ENCODE data around the gene NTN3. TPM values are rescaled to one million over a fixed set of nuclear protein-coding genes. Genes with fewer than 3 reads are reported as not detected.

Gene NTN3
- total RNA-seq, 3 donors from 2014 or later (not counting 1 experiment from before 2014, with no cell fraction given): not detected

DNA sequence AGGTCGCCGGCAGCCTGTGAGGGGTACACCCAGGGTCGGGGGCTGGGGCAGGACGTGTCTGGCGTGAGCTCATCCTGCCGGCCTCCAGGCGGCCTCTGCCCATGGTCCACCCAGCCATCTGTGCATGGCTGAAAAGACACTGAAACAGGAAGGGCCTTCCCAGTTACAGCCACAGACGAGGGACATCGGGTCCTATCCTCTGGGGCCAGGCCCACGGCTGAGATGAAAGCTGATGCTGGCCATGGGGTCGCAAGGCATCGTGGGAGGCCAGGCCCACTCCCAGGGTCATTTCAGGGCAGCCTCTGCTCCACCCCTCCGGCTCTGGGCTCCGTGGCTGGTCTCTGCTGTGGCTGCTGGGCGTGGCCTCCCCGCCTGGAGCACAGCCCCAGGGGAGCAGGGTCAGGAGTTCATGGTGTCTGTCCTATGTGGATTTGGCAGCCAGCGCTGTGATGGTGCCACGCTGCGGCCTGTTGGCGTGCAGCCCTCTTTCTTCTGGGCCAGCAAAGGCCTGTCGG lies 26.1 kb downstream of the NTN3 start:
- Mint-ChIP-seq H3K4me3 (no peak overlapping the region), H3K4me1 (peaks cover 0 to 4% of the 10 kb centered on the region in 2 donors)
- H3K36me3 ChIP-seq (ENCODE audit: control insufficient read depth, insufficient read depth, low read length): peaks cover 6% of the 10 kb centered on the region

DNA sequence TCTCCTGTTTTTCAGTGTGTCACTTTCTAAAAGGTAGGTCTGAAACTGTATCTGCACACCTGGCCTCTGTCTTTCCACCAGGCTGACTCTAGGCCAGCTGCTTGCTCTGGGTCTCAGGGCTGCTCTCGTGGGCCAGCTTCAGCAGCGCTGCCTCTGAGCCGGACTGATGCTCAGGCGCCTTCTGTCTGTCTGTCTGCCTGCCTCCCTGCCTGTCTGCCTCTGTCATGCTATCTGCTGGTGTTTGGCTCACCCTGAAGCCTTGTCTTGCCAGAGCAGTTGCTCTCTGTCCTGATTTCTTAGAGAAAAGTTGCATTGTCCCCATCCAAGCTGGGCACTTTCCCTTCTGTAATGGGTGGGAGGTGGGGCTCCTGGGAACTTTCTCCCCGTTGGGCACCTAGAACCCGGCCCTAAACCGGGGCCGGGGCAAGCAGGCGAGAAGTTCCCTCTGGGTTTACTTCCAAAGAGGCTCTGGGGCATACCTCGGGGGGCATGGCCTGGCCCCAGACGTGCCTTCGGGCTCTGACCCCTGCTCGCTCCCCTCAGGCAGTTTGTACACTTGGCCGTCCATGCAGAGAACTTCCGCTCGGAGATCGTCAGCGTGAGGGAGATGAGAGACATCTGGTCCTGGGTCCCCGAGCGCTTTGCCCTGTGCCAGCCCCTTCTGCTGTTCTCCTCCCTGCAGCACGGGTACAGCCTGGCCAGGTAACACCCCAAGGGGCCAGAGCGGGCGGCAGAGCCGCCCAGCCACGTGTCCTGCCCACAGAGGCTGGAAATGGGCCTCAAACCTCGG lies 26.8 kb downstream of the NTN3 start:
- H3K27me3 Mint-ChIP-seq (ENCODE audit: low read depth in 2 of 2): no peaks in the 10 kb centered on the region
- no peak for DNase-seq
- TF ChIP-seq CTCF (IDR thresholded peaks at IDR 0.05): no peak
- H3K27ac Mint-ChIP-seq: no peak overlapping the region
- no peaks in the 10 kb centered on the region for H3K9me3 Mint-ChIP-seq
- peaks cover 11% of the 10 kb centered on the region for H3K4me1 ChIP-seq (ENCODE audit: control insufficient read depth, insufficient read depth, low read length)
- intact Hi-C loops (cut with micrococcal nuclease): no loop called here
- H3K36me3 Mint-ChIP-seq: no peaks in the 10 kb centered on the region
- no peaks in the 10 kb centered on the region for H3K27me3 ChIP-seq (ENCODE audit: control insufficient read depth, insufficient read depth, low read length)
- H3K36me3 ChIP-seq (ENCODE audit: control insufficient read depth, insufficient read depth, low read length): peaks cover 6% of the 10 kb centered on the region
- H3K27ac ChIP-seq (ENCODE audit: low read length): no peak overlapping the region
- H3K4me1 Mint-ChIP-seq: peaks cover 0 to 4% of the 10 kb centered on the region in 2 donors
- ATAC-seq: no peak
- no peak overlapping the region for H3K4me3 Mint-ChIP-seq
- no peak overlapping the region for H3K4me3 ChIP-seq (ENCODE audit: low read length)
- 89% methylated on average over 26 of the region's 26 CpGs for WGBS (ENCODE audit: insufficient coverage)
- no peaks in the 10 kb centered on the region for H3K9me3 ChIP-seq (ENCODE audit: control insufficient read depth, insufficient read depth, low read length)

More for the DNA sequence above, 26.1 kb downstream of the NTN3 start:
- no peak overlapping the region for H3K4me3 ChIP-seq (ENCODE audit: low read length)
- intact Hi-C loops (cut with micrococcal nuclease): no loop called here
- H3K27me3 ChIP-seq (ENCODE audit: control insufficient read depth, insufficient read depth, low read length): no peaks in the 10 kb centered on the region
- ATAC-seq (no peak), DNase-seq (no peak)
- H3K9me3 Mint-ChIP-seq: no peaks in the 10 kb centered on the region
- H3K36me3 Mint-ChIP-seq: no peaks in the 10 kb centered on the region
- WGBS (ENCODE audit: insufficient coverage): 91% methylated on average over 21 of the region's 21 CpGs
- H3K27me3 Mint-ChIP-seq (ENCODE audit: low read depth in 2 of 2): no peaks in the 10 kb centered on the region
- TF ChIP-seq CTCF (IDR thresholded peaks at IDR 0.05): no peak
- no peak overlapping the region for H3K27ac Mint-ChIP-seq
- H3K4me1 ChIP-seq (ENCODE audit: control insufficient read depth, insufficient read depth, low read length): peaks cover 11% of the 10 kb centered on the region
- no peaks in the 10 kb centered on the region for H3K9me3 ChIP-seq (ENCODE audit: control insufficient read depth, insufficient read depth, low read length)
- H3K27ac ChIP-seq (ENCODE audit: low read length): no peak overlapping the region

- Histone ChIP-seq H3K4me3 (ENCODE audit: low read length) (no peak overlapping the region), H3K4me1 (ENCODE audit: control insufficient read depth, insufficient read depth, low read length) (peaks cover 11% of the 10 kb centered on the region), H3K27me3 (ENCODE audit: control insufficient read depth, insufficient read depth, low read length) (no peaks in the 10 kb centered on the region), H3K27ac (ENCODE audit: low read length) (no peak overlapping the region), H3K9me3 (ENCODE audit: control insufficient read depth, insufficient read depth, low read length) (no peaks in the 10 kb centered on the region), H3K36me3 (ENCODE audit: control insufficient read depth, insufficient read depth, low read length) (peaks cover 6% of the 10 kb centered on the region)
- Mint-ChIP-seq H3K4me3 (no peak overlapping the region), H3K27ac (no peak overlapping the region), H3K9me3 (no peaks in the 10 kb centered on the region), H3K36me3 (no peaks in the 10 kb centered on the region), H3K4me1 (peaks cover 0 to 4% of the 10 kb centered on the region in 2 donors), H3K27me3 (ENCODE audit: low read depth in 2 of 2) (no peaks in the 10 kb centered on the region)
- no peak for ATAC-seq
- intact Hi-C loops (cut with micrococcal nuclease): no loop called here
- WGBS (ENCODE audit: insufficient coverage): 92% methylated on average over 15 of the region's 15 CpGs
- no peak for TF ChIP-seq CTCF (IDR thresholded peaks at IDR 0.05)
- DNase-seq: no peak
Measured at GRCh38 chr16:2498531-2499253, 27.6 kb downstream of the NTN3 start.
